WTC11 (cell line): ENCODE data around the gene MARK2. TPM values are rescaled to one million over a fixed set of nuclear protein-coding genes. Genes with fewer than 3 reads are reported as not detected.
A peak's percentile ranks its signal among the peaks of the same experiment; 100 is the strongest.

Experiments used
- ATAC-seq: fragments of 200-7000 bp; cut with Tn5 transposase; 2 replicates; pipeline ENCODE4 v1.10.0; 2021; ENCODE audit warnings: mild to moderate bottlenecking, moderate library complexity
- CTCF ChIA-PET: fragments of 300-600 bp; sonication (Branson Sonifier 250); formaldehyde crosslinking; loops from one replicate; lab custom pipeline; 2021; ENCODE audit warnings: antibody characterized with exemption; lab: Charles Lee
- POLR2A ChIA-PET: fragments of 350-600 bp; sonication (Branson Sonifier 250); formaldehyde crosslinking; loops from one replicate; lab custom pipeline; 2021; ENCODE audit warnings: antibody characterized with exemption; lab: Charles Lee
- DNase-seq: peaks from one replicate; pipeline ENCODE4 v3.0.0; 2021; ENCODE audit warnings: low spot score
- H3K27ac Mint-ChIP-seq: 2 replicates; pipeline ENCODE4 v1.8.0; 2021; ENCODE audit warnings: mixed read lengths
- H3K27me3 Mint-ChIP-seq: 2 replicates; pipeline ENCODE4 v1.8.0; 2021; ENCODE audit warnings: low read depth, mild to moderate bottlenecking, moderate library complexity, mixed read lengths
- H3K36me3 Mint-ChIP-seq: 2 replicates; pipeline ENCODE4 v1.8.0; 2021; ENCODE audit warnings: mixed read lengths
- H3K4me1 Mint-ChIP-seq: 2 replicates; pipeline ENCODE4 v1.8.0; 2022; ENCODE audit warnings: mixed read lengths
- H3K4me3 Mint-ChIP-seq: 2 replicates; pipeline ENCODE4 v1.8.0; 2021; ENCODE audit warnings: mild to moderate bottlenecking, moderate library complexity, mixed read lengths
- H3K9me3 Mint-ChIP-seq: 2 replicates; pipeline ENCODE4 v1.8.0; 2021; ENCODE audit warnings: mixed read lengths
- AFF4 ChIP-seq: sonication (generic); formaldehyde crosslinking; IDR thresholded peaks from 2 replicates; pipeline ENCODE4 v1.8.1; 2023; ENCODE audit warnings: mild to moderate bottlenecking, missing genetic modification reagents, borderline replicate concordance
- ATF1 ChIP-seq: sonication (generic); formaldehyde crosslinking; IDR thresholded peaks from 2 replicates; pipeline ENCODE4 v1.8.1; 2023; ENCODE audit warnings: mild to moderate bottlenecking, moderate library complexity, missing genetic modification reagents
- ATF3 ChIP-seq: sonication (generic); formaldehyde crosslinking; conservative IDR thresholded peaks from 2 replicates; pipeline ENCODE4 v1.8.1; 2022; ENCODE audit warnings: mild to moderate bottlenecking, missing genetic modification reagents
- ATF6 ChIP-seq: sonication (generic); formaldehyde crosslinking; IDR thresholded peaks from 2 replicates; pipeline ENCODE4 v1.8.1; 2023; ENCODE audit warnings: mild to moderate bottlenecking, missing genetic modification reagents
- ESRRA ChIP-seq: sonication (generic); formaldehyde crosslinking; IDR thresholded peaks from 2 replicates; pipeline ENCODE4 v1.8.1; 2022; ENCODE audit warnings: mild to moderate bottlenecking, missing genetic modification reagents, borderline replicate concordance
- FOXK1 ChIP-seq: sonication (generic); formaldehyde crosslinking; IDR thresholded peaks from 2 replicates; pipeline ENCODE4 v1.8.0; 2022; ENCODE audit warnings: mild to moderate bottlenecking, moderate library complexity, missing genetic modification reagents
- FOXP1 ChIP-seq: sonication (generic); formaldehyde crosslinking; IDR thresholded peaks from 2 replicates; pipeline ENCODE4 v1.8.0; 2022; ENCODE audit warnings: missing genetic modification reagents, mild to moderate bottlenecking, moderate library complexity, borderline replicate concordance
- GABPB1 ChIP-seq: sonication (generic); formaldehyde crosslinking; IDR thresholded peaks from 2 replicates; pipeline ENCODE4 v1.8.1; 2023; ENCODE audit warnings: mild to moderate bottlenecking, missing genetic modification reagents
- HMGA2 ChIP-seq: fragments of 250-450 bp; sonication (Bioruptor Pico); IDR thresholded peaks from 2 replicates; pipeline ENCODE4 v1.4.0; 2021; ENCODE audit warnings: mild to moderate bottlenecking, moderate library complexity
- MAX ChIP-seq: sonication (generic); formaldehyde crosslinking; IDR thresholded peaks from 2 replicates; pipeline ENCODE4 v1.8.0; 2022; ENCODE audit warnings: mild to moderate bottlenecking, missing genetic modification reagents
- MLX ChIP-seq: sonication (generic); formaldehyde crosslinking; IDR thresholded peaks from 2 replicates; pipeline ENCODE4 v1.8.1; 2023; ENCODE audit warnings: mild to moderate bottlenecking, missing genetic modification reagents, moderate library complexity
- MXD4 ChIP-seq: fragments of 250-450 bp; sonication (Bioruptor Pico); IDR thresholded peaks from 2 replicates; pipeline ENCODE4 v1.8.0; 2021; ENCODE audit warnings: mild to moderate bottlenecking, moderate library complexity, borderline replicate concordance
- NFYB ChIP-seq: sonication (generic); formaldehyde crosslinking; conservative IDR thresholded peaks from 2 replicates; pipeline ENCODE4 v1.8.0; 2022; ENCODE audit warnings: low read depth, missing genetic modification reagents
- NR1H2 ChIP-seq: sonication (generic); formaldehyde crosslinking; IDR thresholded peaks from 2 replicates; pipeline ENCODE4 v1.9.0; 2021; ENCODE audit warnings: mild to moderate bottlenecking, moderate library complexity, missing genetic modification reagents
- SP1 ChIP-seq: sonication (generic); formaldehyde crosslinking; conservative IDR thresholded peaks from 2 replicates; pipeline ENCODE4 v1.8.1; 2022; ENCODE audit warnings: missing genetic modification reagents
- TCF7 ChIP-seq: sonication (generic); formaldehyde crosslinking; IDR thresholded peaks from 2 replicates; pipeline ENCODE4 v1.8.0; 2022; ENCODE audit warnings: mild to moderate bottlenecking, low read depth, missing genetic modification reagents, moderate library complexity
- TP53 ChIP-seq: sonication (generic); formaldehyde crosslinking; IDR thresholded peaks from 2 replicates; pipeline ENCODE4 v1.8.1; 2023; ENCODE audit warnings: mild to moderate bottlenecking, missing genetic modification reagents
- USF1 ChIP-seq: sonication (generic); formaldehyde crosslinking; IDR thresholded peaks from 2 replicates; pipeline ENCODE4 v1.8.0; 2022; ENCODE audit warnings: mild to moderate bottlenecking, missing genetic modification reagents
- USF2 ChIP-seq: sonication (generic); formaldehyde crosslinking; IDR thresholded peaks from 2 replicates; pipeline ENCODE4 v1.8.1; 2023; ENCODE audit warnings: mild to moderate bottlenecking, missing genetic modification reagents, moderate library complexity
- ZMAT4 ChIP-seq: fragments of 250-450 bp; sonication (Bioruptor Pico); IDR thresholded peaks from 2 replicates; pipeline ENCODE4 v1.9.0; 2021; ENCODE audit warnings: mild to moderate bottlenecking
- ZNF317 ChIP-seq: sonication (generic); formaldehyde crosslinking; IDR thresholded peaks from 2 replicates; pipeline ENCODE4 v1.8.1; 2023; ENCODE audit warnings: low read depth, mild to moderate bottlenecking, moderate library complexity, missing genetic modification reagents, borderline replicate concordance
- ZNF396 ChIP-seq: fragments of 250-450 bp; sonication (Bioruptor Pico); IDR thresholded peaks from 2 replicates; pipeline ENCODE4 v1.8.0; 2021; ENCODE audit warnings: mild to moderate bottlenecking, moderate library complexity, borderline replicate concordance
- ZNF423 ChIP-seq: fragments of 250-450 bp; sonication (Bioruptor Pico); IDR thresholded peaks from 2 replicates; pipeline ENCODE4 v2.1.2; 2022; ENCODE audit warnings: mild to moderate bottlenecking, moderate library complexity
- ZNF512 ChIP-seq: sonication (generic); formaldehyde crosslinking; IDR thresholded peaks from 2 replicates; pipeline ENCODE4 v1.8.1; 2022; ENCODE audit warnings: missing genetic modification reagents, borderline replicate concordance
- ZNF671 ChIP-seq: fragments of 250-450 bp; sonication (Bioruptor Pico); IDR thresholded peaks from 2 replicates; pipeline ENCODE4 v1.8.0; 2021; ENCODE audit warnings: mild to moderate bottlenecking
- total RNA-seq: library from RNA; stranded (reverse); gene quantifications from 3 replicates; pipeline ENCODE4 v1.2.3, GENCODE V29; 2021

Gene MARK2
- total RNA-seq, 1 experiment from 2014 or later = 57.4 TPM

- ChIA-PET POLR2A (interaction anchor here (0.6 to 1.5 kb wide), 2 partner anchors 19 to 21 kb away, joined by 3 to 8 read pairs; partner anchors contain the start of gene RCOR2), CTCF (interaction anchor here (0.6 to 3.6 kb wide), 11 partner anchors 14 to 211 kb away, joined by 3 to 21 read pairs (median 3); partner anchors contain the start of gene ZFTA)
- ATAC-seq = peak; percentile 88
- Mint-ChIP-seq H3K4me3 (peak within 1 kb of the TSS; percentile 95), H3K4me1 (peaks cover 19% of the 10 kb centered on the region), H3K36me3 (no peaks in the 10 kb centered on the region), H3K27me3 (peaks cover 5% of the 10 kb centered on the region; the same call in 1 of the 2 replicates), H3K9me3 (no peaks in the 10 kb centered on the region), H3K27ac (peak within 1 kb of the TSS; percentile 99)
- DNase-seq = peak; percentile 95
- TF ChIP-seq ATF3 (CRISPR knock-in tag) (no peak), HMGA2 (CRISPR knock-in tag) (no peak), ZMAT4 (no peak), TCF7 (no peak), ATF1 (CRISPR knock-in tag) (peak; percentile 64; the same call in 1 of the 2 replicates), NFYB (CRISPR knock-in tag) (0 out of 2 replicates have a peak, but pooled peaks have one; percentile 22), NR1H2 (CRISPR knock-in tag) (no peak), AFF4 (no peak), ZNF512 (CRISPR knock-in tag) (no peak), ZNF671 (CRISPR knock-in tag) (no peak), GABPB1 (CRISPR knock-in tag) (no peak), ZNF317 (CRISPR knock-in tag) (no peak), SP1 (CRISPR knock-in tag) (peak; percentile 99), USF2 (CRISPR knock-in tag) (peak; percentile 94), ATF6 (CRISPR knock-in tag) (no peak), USF1 (CRISPR knock-in tag) (peak; percentile 93), ZNF396 (CRISPR knock-in tag) (no peak), TP53 (CRISPR knock-in tag) (no peak; the same call in 1 of the 2 replicates), MAX (CRISPR knock-in tag) (peak; percentile 46; the same call in 1 of the 2 replicates), FOXK1 (peak; percentile 71; the same call in 1 of the 2 replicates), ZNF423 (CRISPR knock-in tag) (peak; percentile 48; the same call in 1 of the 2 replicates), ESRRA (CRISPR knock-in tag) (no peak), MXD4 (CRISPR knock-in tag) (no peak), MLX (no peak), FOXP1 (peak; percentile 55; the same call in 1 of the 2 replicates)
These were observed 99.8 kb downstream of the MARK2 start, which contains the start of gene NAA40 for GRCh38 chr11:63938479-63939396. Gene NAA40, plus strand, starts transcription at chr11:63939002. Its CDS starts 95 bp downstream, at chr11:63939097.
